GM21447 (cell line): ENCODE measurements around the gene TEKT3.

ENCODE experiments used
- ATAC-seq: cut with Tn5 transposase; IDR thresholded peaks from one replicate; pipeline ENCODE4 v1.9.1; 2021; ENCODE audit not compliant: unreplicated experiment

TEKT3 gene

DNA sequence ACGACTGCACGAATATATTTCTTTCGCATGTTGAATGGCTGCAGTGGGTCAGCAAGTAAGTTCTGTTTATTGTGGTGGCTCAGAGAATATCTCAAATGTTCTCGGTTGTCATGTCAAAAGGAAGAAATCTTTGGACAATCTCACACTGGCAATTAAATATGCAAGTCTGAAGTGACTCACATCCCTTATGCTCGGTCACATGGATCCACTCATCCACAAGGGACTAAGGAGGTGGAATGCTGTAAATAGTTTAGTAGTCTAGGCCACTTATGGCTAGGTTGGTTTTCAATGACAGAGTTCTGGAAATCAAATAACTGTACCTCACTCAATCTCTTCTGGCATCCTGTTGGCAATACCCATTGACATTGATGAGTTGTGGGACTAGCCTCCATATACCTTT, 43.2 kb downstream of the TEKT3 start:
- ATAC-seq, result no peak

DNA sequence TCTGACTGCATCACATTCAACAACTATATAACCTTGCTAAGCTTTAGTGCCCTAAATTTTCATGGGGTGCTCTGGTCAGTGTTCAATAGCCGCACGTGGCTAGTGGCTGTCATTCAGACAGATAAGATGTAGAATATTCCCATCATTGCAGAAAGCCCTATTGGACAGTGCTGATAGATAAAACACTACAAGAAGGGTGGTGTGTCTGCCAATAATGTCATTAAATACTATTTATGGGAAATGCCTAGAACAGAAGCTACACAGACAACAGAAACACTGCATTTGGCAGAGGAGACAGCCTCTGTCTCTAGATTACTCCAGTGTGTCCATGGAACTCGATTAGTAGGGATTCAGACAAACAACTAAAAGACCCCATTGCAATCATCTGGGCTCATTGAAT, 47.8 kb downstream of the TEKT3 start:
- ATAC-seq, result no peak

DNA sequence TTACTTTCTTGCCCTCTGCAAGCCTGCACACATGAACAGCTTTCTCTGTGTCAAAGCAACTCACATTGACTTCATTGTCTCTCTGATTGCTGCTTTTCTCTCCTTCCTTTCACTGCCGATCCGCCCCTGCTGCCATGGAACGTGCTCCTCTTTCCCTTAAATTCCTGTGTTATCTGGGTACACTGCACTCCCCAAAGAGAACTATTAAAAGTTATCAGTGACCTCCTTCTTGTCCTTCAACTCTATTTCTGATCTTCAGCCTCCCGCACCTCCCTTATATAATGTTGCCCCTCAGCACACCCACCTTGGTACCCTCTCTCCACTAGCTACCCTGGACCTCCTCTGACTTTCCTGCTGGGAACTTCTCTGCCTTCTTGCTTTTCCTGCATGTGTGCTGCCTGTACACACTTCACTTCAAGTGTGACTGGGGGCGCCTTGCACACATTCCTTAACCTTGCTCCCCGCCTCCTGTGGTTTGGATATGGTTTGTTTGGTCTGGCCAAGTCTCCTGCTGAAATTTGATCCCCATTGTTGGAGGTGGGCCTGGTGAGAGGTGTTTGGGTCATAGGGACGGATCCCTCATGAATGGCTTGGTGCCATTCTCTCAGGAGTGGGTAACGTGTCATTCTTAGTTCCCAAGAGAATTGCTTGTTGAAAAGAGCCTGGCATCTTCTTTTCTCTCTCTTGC, 49.6 kb downstream of the TEKT3 start:
- ATAC-seq, result no peak

DNA sequence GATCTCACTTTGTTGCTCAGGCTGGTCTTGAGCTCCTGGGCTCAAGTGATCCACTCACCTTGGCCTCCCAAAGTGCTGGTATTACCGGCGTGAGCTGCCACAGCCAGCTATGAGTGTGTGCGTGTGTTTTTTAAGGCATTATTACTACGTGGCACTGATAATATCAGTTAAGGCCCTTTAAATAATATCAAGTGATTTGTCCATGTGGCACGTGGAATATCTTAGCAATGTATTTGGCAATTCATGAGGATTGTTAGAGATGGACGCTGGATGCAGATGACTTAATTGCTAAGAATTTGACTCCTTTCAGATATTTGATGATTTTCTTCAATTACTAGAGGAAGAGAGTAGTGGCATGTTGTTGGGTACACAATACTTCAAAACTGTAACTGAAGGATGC, 50.8 kb downstream of the TEKT3 start:
- ATAC-seq, result no peak

DNA sequence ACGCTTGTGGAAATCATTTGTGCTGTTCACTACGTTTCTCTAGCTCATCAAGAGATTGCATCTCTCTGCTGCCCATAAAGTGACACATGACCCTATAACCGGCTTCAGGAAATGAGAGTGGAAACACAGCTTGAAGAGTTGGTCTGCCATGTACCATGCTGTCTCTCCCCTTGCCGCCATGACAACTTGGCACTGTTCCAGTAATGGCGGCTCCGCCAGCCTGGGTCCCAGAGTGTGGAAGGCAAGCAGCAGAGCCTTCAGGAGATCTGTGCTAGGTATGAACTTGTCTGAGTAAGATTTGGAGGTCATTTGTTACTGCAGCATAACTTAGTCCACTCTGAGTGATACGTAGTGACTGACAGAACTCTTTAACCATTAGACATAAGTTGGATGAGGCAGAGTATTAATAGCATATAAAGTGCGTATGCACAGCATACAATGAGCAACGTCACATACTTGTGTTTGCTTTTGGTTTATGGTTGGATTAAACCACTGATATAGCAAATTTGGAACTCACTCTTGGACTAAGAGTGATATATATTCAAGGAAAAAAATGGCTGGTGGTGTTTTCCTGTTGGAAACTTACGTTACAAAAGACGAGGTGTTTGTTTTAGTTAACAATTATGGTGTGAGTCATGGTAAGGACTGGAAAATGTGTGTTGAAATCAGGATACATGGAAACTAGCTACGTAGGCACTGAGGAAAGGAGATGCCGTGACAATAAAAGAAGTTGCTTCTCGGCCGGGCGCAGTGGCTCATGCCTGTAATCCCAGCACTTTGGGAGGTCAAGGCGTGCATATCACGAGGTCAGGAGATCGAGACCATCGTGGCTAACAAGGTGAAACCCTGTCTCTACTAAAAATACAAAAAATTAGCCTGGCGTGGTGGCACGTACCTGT, 51.9 kb downstream of the TEKT3 start:
- no peak for ATAC-seq

DNA sequence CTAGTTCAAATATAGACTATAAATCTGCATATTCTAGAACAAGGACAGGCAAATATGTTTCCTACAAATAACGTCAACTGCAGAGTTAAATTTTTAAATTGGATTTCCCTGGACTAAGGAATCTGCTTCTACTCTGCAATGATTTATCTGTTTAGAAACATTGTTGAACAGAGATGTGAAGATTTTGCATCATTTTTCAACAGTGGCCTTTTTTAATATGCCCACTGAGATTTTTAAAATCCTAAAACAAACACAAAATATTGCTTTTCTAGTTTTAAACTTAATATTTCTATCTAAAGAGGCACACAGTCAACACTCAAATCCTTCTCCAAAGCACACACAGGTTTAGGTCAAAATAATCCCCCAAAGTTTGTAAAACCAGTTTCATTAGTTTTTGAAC, 52.5 kb downstream of the TEKT3 start:
- ATAC-seq, result no peak

DNA sequence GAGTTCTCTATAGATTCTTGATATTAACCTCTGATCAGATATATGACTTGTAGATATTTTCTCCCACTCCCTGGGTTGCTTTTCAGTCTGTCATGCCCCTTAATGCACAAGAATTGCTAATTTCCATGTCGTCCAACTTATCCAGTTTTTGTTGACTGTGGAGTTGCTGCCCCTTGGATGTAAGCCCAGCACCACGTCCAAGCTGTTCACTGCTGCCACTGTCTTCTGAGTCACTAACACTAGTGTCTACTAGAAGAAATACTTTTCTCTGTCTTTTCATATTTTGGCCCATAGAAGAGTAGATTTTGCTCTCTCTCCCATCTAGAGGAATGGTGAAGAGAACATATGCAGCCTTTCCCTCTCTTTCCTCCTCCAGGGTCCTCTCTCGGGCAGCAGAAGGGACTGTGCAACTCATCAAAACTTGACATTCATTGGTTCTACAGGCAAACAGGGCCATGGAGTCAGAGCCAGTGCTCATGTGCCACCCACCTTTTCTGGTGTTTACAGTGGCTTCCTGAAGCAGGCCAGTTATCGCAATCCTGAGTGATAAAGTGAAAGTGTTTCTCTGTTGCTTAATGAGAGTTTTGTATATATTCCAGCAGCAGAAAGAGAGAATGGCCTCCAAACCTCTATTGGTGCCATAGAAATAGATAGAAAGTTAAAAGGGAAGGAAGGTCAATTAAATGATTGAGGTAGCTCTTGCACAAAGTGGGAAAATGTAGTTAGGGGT, 53.7 kb downstream of the TEKT3 start:
- no peak for ATAC-seq

DNA sequence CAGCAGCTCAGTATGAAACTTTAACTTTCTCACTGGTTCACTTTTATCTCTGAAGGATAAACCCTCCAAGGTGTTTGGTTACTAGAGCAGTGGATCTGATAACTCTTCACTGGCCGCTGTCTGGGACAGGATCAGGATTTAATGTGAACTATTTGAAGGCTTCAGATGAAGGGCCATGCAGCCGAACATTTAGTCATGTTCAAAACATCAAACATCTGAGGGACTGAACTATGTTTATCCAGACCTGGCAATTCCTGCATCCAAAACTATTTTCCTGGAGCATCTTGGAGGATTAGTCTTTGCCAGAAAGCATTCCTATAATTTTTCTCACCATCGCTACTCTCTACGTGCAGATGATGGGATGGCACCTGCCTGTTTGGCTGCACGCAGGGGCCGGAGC, 55.9 kb downstream of the TEKT3 start:
- ATAC-seq, result no peak

DNA sequence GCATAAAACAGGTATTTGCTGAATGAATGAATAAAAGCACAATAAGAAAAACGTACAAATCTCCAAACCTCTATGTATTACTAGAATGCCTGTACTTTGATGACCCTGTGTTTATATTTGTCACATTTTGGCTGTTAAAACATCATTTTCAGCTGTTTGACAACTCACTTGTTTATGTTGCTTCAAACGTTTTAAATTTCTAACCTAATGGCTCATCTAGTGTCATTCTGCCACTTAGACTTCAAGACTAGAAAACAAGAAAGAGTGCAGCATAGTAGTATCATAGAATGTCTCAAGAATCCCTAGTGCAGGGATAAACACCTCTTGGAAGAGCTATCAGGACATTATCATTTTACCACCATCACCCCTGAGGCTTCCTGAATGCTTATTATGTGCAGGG, 56.9 kb downstream of the TEKT3 start:
- no peak for ATAC-seq

DNA sequence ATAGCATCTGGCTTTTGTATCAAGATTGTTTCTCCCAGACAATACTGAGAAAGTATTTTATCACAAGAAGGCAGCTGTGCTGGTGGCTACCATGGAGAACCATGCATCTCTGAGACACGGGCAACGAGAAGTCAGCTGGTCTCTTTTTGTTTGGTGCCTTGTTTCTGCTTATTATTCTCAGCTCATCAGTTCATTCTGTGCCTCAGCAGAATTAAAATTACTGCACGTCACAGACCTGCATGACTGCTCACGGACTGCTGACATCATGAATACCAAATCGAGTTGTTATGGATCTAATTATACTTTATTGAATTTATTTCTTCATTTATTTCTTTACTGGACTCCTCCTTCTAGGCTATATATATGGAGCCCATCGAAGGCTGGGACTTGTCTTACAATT, 57.3 kb downstream of the TEKT3 start:
- no peak for ATAC-seq

DNA sequence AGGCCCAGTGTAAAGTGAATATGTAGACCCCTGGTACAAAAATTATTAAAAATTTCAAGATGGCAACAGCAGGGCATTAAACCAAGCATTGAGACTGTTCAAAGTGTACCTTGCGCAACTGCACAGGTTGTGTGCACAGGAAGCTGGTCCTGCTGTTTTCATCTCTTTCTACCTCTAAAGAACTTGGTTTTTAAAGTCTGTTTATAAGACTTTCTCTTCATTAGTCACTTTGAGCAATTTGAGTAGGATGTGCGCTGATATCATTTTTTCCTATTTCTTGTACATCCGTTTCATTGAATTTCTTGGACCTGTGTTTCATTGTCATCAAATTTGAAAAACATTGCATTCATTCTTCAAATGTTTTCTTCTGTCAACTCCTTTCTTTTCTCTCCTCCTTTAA, 59.5 kb downstream of the TEKT3 start:
- no peak for ATAC-seq

DNA sequence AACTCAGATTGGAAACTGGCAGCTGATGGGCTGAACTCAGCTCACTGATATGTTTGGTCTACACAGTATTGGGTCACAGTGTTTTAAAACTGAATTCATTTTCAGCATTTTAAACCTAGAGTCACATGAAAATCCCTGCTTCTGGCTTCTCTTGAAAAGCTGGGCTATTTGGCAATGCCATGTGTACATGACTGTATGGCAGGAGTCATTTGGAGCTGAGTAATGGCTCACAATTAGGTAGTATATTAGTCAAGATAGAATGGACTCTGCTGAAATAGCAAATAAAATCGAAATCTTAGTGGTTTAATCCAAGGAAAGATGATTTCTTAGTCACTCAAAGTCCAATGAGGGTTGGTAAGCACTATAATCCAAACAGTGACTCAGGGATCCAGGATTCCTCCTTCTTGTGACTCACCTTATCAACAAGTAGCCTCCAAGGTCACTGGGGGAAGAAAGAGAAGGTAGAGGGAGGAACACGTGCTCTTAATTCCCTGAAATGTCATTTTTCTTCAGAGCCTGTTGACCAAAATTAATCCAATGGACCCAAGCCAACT, 62.4 kb downstream of the TEKT3 start:
- no peak for ATAC-seq

DNA sequence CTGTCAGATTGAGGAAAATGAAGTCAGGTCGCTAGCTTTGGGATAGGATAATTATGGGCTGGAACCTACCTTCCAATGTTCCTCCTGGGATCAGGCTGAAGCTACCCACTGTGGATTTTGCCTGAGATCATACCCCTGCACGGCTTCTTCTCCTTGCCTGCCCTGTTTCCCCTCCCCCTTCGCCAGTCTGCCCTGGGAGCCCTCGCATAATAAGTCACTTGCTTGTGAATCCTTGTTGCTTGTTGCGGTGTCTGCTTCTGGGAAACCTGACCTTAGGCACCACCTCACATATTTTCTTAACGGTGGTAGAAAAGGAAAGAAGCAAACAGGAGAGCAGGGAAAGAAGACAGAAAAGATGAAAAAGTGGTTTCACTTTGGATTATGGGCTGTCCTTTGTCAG, 63.0 kb downstream of the TEKT3 start:
- ATAC-seq, result no peak

DNA sequence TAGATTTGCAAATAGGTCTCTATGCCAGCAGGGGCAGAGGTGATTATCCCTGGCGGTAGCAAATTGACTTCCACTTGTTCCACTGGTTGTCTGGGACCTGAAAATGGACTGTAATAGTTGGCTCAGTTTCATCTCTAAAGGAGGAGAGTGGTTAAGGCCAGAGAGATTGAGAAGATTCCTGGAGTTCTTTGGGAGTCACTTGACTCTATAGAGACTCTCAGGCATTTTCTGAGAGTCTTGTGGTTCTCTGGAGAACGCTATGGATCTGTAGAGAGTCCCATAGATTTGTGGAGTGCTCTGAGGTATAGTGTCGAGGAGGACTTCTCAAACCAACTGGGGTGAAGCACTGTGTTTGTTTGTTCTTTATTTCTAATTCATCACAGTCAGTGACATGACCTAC, 67.4 kb downstream of the TEKT3 start:
- ATAC-seq, result no peak

DNA sequence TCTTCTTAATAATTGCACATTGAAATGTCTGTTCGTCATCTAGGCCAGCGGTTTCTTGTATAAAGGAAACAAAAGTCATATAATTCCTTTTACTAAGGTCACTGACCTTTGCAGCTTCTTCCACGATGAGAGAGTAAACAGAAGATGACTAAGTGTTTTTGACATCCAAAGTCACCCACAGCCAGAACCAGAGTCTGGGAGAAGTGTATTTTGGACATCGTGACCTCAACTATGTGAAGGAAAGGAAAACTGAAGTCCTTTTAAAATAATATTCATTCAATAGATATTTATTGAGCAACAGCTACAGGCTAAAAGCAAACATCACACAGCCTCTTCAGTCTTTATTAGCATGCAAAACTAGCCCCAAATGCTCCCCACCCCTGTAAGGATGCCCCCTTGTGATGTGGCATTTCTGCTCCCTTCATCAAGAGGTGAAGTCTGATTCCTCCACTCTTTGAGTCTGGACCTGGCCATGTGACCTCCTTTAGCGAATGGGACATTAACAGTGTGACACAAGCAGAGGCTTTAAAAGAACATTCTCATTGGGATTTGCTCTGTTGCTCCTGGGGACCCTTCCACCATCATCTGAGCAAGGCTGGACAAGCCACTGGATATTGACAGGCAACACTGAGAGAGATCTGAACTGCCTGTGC, 68.1 kb downstream of the TEKT3 start:
- ATAC-seq, result no peak

DNA sequence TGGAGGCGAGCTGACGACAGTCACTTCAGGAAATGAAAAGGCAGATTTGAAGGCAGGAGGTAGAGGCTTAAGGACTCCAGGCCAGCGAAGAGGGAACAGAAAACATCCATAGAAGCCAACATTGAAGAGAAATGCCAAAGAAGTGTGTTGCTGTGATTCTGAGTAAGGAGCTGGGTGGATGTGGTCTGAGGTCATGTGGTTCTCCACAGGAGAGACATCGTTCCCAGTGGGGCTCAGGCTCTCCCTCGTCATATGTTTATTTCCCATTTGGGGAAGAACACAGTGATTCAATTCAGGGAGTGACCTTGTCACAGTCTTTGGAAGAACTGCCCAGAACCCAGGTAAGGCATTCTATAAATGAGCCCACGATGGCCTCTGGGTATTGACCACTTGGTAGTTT, 69.7 kb downstream of the TEKT3 start:
- no peak for ATAC-seq

DNA sequence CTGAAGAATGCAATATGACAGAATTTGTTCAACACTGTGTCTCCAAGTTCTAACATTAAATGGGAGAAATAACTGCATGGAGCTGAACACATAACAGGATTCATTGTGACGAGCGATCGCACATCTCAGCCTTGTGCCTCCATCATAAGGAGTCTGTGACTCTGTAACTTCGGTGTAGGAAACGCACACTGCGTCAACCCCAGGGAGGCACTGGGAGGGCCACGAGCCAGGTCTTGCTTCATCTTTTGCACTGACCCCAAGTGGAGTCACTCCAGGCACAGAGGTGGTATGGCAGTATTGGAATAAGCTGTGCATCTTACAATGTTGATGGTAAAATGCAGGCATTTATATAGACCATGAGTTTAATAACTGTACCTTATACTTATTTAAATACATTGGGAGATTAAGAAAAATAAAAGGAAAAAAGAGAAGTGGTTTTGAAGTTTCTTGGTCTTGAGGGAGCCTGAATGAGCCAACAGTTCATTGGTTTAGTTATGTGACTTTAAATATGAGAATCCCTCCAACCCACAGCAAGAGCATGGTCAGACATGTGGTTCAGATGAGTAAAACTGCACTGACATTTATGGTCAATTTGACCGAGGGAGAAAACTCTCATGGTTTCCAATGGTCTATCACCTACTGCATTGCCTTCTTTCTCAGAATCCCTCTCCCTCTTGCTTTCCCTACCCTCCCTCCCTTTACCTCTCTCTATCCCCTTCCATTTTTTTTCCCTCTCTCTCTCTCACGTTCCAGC, 70.6 kb downstream of the TEKT3 start:
- no peak for ATAC-seq

DNA sequence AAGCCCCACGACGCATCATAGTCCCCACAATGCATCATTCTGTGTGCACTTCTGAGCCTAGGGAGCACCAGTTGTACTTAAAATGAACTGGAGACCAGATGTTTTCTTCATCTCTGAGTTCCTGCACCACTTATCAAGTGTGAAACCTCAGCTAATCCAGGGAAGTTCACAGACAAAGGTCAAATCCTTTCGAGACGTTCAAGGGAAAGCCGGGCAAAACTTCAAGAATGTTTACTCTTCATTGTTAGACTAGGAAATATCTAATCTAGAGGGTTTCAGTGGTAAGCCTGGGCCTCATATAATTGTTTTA, 71.7 kb downstream of the TEKT3 start:
- ATAC-seq, result no peak

DNA sequence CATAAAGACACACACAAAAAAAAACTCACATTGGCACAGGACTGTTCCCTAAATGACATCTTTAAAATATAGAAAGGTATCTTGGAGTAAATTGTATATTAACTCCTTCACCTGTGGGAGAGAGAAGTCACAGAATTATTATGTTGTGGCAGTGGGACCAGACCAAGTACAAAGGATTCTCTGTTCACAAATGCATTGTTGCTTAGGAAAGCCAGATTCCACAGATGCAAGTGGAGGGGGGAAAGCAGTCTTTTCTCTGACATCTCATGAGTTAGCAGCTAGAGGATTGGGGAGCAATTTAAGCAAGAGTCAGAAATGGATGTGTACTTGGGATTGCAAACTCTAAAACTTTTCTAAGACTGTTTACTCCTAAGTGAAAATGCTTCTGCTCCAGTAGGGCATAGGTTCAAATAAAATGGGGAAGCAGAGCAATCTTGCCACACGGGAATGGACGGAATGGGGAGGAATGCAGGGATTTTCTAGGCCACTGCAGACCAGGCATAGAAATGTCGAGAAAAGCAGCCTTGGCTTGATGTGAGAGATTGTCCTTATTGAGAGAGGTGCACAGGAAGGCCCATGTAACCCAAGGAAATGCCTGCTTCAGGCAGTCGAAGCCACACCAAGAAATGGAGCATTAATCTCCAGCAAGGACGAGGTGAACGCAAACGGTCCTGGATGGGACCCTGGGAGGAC, 72.2 kb downstream of the TEKT3 start:
- ATAC-seq, result no peak

DNA sequence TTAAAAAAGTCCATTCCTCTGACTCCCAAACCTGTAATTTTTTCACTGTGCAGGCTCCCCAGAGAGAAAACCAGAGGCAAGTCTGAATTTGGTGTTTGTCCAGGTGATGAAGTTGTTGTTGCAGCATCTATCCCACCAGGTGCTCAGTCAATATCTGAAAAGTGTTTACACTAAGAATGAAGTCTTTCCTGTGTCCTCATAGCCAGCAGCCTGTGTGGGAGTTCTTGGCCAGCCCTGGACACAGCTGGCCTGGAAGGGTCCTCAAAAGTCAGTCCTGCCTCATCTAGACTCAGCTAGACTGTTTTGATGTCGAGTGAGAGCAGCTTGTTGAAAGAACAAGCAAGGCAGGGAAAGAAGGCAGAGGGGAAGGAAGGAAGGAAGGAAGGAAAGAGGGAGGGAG, 72.9 kb downstream of the TEKT3 start:
- no peak for ATAC-seq
